Lung (tissue), 12 donors: ENCODE results near the gene GTPBP2. TPM values are rescaled to one million over a fixed set of nuclear protein-coding genes. Genes with fewer than 3 reads are reported as not detected.

Source experiments
- ATAC-seq: fragments of 200-7000 bp; cut with Tn5 transposase; one replicate; pipeline ENCODE4 v1.9.1; 2020; ENCODE audit warnings: moderate number of reproducible peaks; ENCODE audit not compliant: insufficient read depth, low FRiP score
- DNase-seq, 3 donors: peaks; one replicate each; pipeline ENCODE4 v3.0.0-alpha.2; 2013 to 2017
- H3K27ac ChIP-seq, 2 donors: one replicate each; pipeline ENCODE4 v1.5.1; 2013; ENCODE audit warnings: mild to moderate bottlenecking in 2 of 2, moderate library complexity in 2 of 2, control low read depth in 1 of 2, inconsistent platforms in 1 of 2, low read depth in 1 of 2, low read length in 1 of 2
- H3K27me3 ChIP-seq, 3 donors: one replicate each; pipeline ENCODE4 v1.5.1; 2013; ENCODE audit warnings: low read length in 2 of 3; ENCODE audit not compliant: control insufficient read depth in 3 of 3, insufficient read depth in 3 of 3
- H3K36me3 ChIP-seq, 4 donors: one replicate each; pipeline ENCODE4 v1.5.1; 2013; ENCODE audit warnings: low read length in 4 of 4, mild to moderate bottlenecking in 1 of 4, moderate library complexity in 1 of 4; ENCODE audit not compliant: control insufficient read depth in 4 of 4, insufficient read depth in 4 of 4
- H3K4me1 ChIP-seq, 5 donors: one replicate each; pipeline ENCODE4 v1.5.1; 2013; ENCODE audit warnings: low read length in 5 of 5, mild to moderate bottlenecking in 2 of 5, moderate library complexity in 1 of 5; ENCODE audit not compliant: control insufficient read depth in 5 of 5, insufficient read depth in 5 of 5
- H3K4me3 ChIP-seq: one replicate; pipeline ENCODE4 v1.5.1; 2013; ENCODE audit warnings: mild to moderate bottlenecking, control low read depth, moderate library complexity
- H3K9ac ChIP-seq, 2 donors: one replicate each; pipeline ENCODE4 v1.5.1; 2013; ENCODE audit warnings: low read length in 2 of 2, control low read depth in 1 of 2; ENCODE audit not compliant: insufficient read depth in 1 of 2
- H3K9me3 ChIP-seq, 4 donors: one replicate each; pipeline ENCODE4 v1.5.1; 2013; ENCODE audit warnings: low read length in 3 of 4, mild to moderate bottlenecking in 1 of 4, moderate library complexity in 1 of 4; ENCODE audit not compliant: control insufficient read depth in 4 of 4, insufficient read depth in 3 of 4
- WGBS, 2 donors: extraction: QIAGEN DNeasy Blood & Tissue Kit; methylation state at CpG; one replicate each; pipeline ENCODE4 v1.1.7; 2013; 5-methylcytosine and 5-hydroxymethylcytosine counted together
- polyA plus RNA-seq, 2 donors: library from polyadenylated mRNA; stranded (reverse); fragments of 200-250 nt; gene quantifications; one replicate each; pipeline ENCODE4 v1.2.1, GENCODE V29; 2013
- total RNA-seq, 2 donors: library from RNA; depleted of rRNA in 1 of 2; stranded (reverse); fragments of >200 nt in 1 of 2; gene quantifications; one replicate each; pipeline ENCODE4 v1.2.1, GENCODE V29; 2014 to 2021
- TF ChIP-seq, protein P1 (sequence below): IDR thresholded peaks from 2 replicates; pipeline ENCODE4 v1.5.1; 2012; ENCODE audit warnings: mild to moderate bottlenecking; ENCODE audit errors: control extremely low read depth, extremely low read depth
- donor health status: control.
- donor health status: control.
- donor health status: Bipolar disorder and iron deficiency.
- donor health status: healthy.
- donor health status: DM: yes; HTN: yes; CAD: no.

Gene GTPBP2
- total and polyA plus RNA-seq, 4 donors, result 49.9 to 78.4 (median 60.8) TPM

DNA sequence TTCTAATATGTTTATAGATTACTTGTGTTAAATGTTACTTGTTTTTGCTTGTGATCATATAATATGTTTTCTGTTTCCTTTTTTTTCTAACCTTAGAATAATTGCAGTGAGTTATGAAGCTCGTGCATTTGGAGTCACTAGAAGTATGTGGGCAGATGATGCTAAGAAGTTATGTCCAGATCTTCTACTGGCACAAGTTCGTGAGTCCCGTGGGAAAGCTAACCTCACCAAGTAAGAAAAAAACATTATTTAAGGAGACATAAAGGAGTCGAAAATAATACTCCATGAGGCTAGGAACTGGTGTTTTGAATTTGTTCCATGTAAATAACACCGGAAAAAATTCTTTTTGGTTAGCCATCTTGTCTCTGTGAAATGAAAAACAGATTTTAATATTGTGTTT is 46.2 kb downstream of the GTPBP2 start:
- Histone ChIP-seq H3K4me1 (peaks cover 0 to under 1% (median 0%) of the 10 kb centered on the region in 5 donors), H3K9ac (no peak overlapping the region), H3K9me3 (no peaks in the 10 kb centered on the region), H3K27me3 (no peaks in the 10 kb centered on the region), H3K27ac (no peak overlapping the region), H3K36me3 (peaks cover 13 to 22% (median 19%) of the 10 kb centered on the region in 4 donors), H3K4me3 (no peak overlapping the region)
- DNase-seq, result no peak
- TF ChIP-seq, protein P1, sequence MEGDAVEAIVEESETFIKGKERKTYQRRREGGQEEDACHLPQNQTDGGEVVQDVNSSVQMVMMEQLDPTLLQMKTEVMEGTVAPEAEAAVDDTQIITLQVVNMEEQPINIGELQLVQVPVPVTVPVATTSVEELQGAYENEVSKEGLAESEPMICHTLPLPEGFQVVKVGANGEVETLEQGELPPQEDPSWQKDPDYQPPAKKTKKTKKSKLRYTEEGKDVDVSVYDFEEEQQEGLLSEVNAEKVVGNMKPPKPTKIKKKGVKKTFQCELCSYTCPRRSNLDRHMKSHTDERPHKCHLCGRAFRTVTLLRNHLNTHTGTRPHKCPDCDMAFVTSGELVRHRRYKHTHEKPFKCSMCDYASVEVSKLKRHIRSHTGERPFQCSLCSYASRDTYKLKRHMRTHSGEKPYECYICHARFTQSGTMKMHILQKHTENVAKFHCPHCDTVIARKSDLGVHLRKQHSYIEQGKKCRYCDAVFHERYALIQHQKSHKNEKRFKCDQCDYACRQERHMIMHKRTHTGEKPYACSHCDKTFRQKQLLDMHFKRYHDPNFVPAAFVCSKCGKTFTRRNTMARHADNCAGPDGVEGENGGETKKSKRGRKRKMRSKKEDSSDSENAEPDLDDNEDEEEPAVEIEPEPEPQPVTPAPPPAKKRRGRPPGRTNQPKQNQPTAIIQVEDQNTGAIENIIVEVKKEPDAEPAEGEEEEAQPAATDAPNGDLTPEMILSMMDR, result no peak
- ATAC-seq, result no peak
- WGBS, 2 donors, result 82 to 96% methylated on average over 5 of the region's 5 CpGs

GRCh38 chr6:43579171-43579570 is 49.9 kb downstream of the GTPBP2 start:
- WGBS, 2 donors, result 77 to 86% methylated on average over 2 of the region's 2 CpGs
- Histone ChIP-seq H3K27me3 (no peaks in the 10 kb centered on the region), H3K36me3 (peaks cover 3 to 13% (median 6%) of the 10 kb centered on the region in 4 donors), H3K27ac (peak overlapping the region in 1 of 2 donors; percentile 17), H3K9ac (no peak overlapping the region), H3K4me1 (peaks cover 0 to 15% (median 6%) of the 10 kb centered on the region in 5 donors), H3K4me3 (no peak overlapping the region), H3K9me3 (no peaks in the 10 kb centered on the region)
- no peak for ATAC-seq
- DNase-seq, result no peak
- TF ChIP-seq, protein P1, result no peak

DNA sequence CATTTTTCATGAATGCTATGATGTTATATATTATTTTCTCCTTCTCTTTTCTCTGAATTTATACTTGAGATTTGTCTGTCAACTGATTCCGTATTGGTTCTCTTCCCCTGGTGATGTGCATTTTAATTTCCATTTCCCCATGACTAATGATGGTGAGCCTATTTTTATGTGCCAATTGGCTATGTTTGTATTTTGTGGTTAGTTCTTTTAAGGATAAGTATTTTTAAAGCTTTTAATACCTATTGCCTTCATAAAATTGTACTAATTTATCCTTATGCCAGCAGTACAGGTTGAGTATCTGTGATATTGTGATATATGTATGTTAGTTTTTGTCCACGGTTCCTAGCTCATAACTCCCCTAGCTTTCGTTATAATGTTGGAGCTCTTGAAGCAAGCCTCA is 50.3 kb downstream of the GTPBP2 start:
- peaks cover 0 to 15% (median 6%) of the 10 kb centered on the region in 5 donors for H3K4me1 ChIP-seq
- WGBS, 2 donors, result 88 to 89% methylated on average over 3 of the region's 3 CpGs
- no peak overlapping the region for H3K9ac ChIP-seq
- no peak for ATAC-seq
- DNase-seq, result no peak
- H3K36me3 ChIP-seq, result peaks cover 2 to 9% (median 3%) of the 10 kb centered on the region in 4 donors
- no peaks in the 10 kb centered on the region for H3K9me3 ChIP-seq
- no peaks in the 10 kb centered on the region for H3K27me3 ChIP-seq
- TF ChIP-seq, protein P1, result no peak
- H3K27ac ChIP-seq, result peak overlapping the region in 1 of 2 donors; percentile 17
- no peak overlapping the region for H3K4me3 ChIP-seq
